Measurements from ENCODE around the gene CPEB3. TPM values are rescaled to one million over a fixed set of nuclear protein-coding genes. Genes with fewer than 3 reads are reported as not detected.

Gene CPEB3
- total RNA-seq, 1 experiment from 2014 or later = 1.0 TPM

DNA sequence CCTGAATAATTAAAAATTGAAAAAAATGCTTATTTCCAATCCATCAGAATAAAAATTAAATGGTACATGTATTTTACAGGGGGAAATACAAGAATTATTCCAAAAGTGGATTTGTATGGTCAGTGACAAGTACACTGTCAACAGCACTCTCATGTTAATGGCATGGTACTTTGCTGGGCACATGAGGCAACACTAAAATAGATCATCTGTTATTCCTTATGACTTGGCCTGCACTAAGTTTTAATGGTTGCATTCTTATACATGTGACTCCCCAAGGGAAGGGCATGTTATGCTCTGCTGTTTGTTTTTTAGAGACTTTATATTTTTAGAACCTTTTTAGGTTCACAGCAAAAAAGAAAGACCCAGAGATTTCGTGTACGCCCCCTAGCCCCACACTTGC, 128.3 kb downstream of the CPEB3 start:
- Histone ChIP-seq H3K56ac (ENCODE audit: insufficient read length, low read depth, low read length) (no peak overlapping the region), H3K79me1 (ENCODE audit: insufficient read depth, low read depth, low read length, poor library complexity, severe bottlenecking) (no peaks in the 10 kb centered on the region), H2BK120ac (ENCODE audit: low read depth, low read length, poor library complexity, severe bottlenecking) (no peak overlapping the region), H3K4me1 (ENCODE audit: insufficient read depth, low read length) (no peaks in the 10 kb centered on the region), H3K14ac (ENCODE audit: insufficient read depth, low read length) (no peak overlapping the region), H3K27me3 (ENCODE audit: insufficient read depth, low read length) (no peaks in the 10 kb centered on the region), H3K79me2 (ENCODE audit: insufficient read depth, low read length) (no peaks in the 10 kb centered on the region), H2AK5ac (ENCODE audit: insufficient read length, low read length) (no peak overlapping the region), H3K27ac (ENCODE audit: insufficient read length, low read depth, low read length) (no peak overlapping the region), H4K5ac (ENCODE audit: insufficient read length, low read depth, low read length) (no peak overlapping the region), H2BK20ac (ENCODE audit: low read depth, low read length, poor library complexity, severe bottlenecking) (no peak overlapping the region), H2AFZ (ENCODE audit: low read length) (no peak overlapping the region), H2BK5ac (ENCODE audit: insufficient read length, low read length) (no peak overlapping the region), H3K23me2 (ENCODE audit: insufficient read length, low read depth, low read length, poor library complexity, severe bottlenecking) (no peaks in the 10 kb centered on the region), H2BK15ac (ENCODE audit: low read depth, low read length) (no peak overlapping the region), H3K9ac (ENCODE audit: extremely low read depth, insufficient read length, low read length) (no peak overlapping the region), H4K8ac (replicated peaks; ENCODE audit: insufficient read length, low read depth, low read length) (no peak overlapping the region), H3K23ac (ENCODE audit: insufficient read length, low read depth, low read length) (no peak overlapping the region), H2BK12ac (ENCODE audit: insufficient read length, low read depth, low read length) (no peak overlapping the region), H3K4me2 (ENCODE audit: insufficient read depth, insufficient read length, low read length) (no peak overlapping the region), H4K20me1 (ENCODE audit: control insufficient read depth, insufficient read depth, insufficient read length) (no peaks in the 10 kb centered on the region), H4K91ac (ENCODE audit: insufficient read length, low read depth, low read length) (no peak overlapping the region), H3K9me3 (ENCODE audit: control insufficient read depth, low read depth, low read length) (no peaks in the 10 kb centered on the region), H3T11ph (ENCODE audit: low read length) (no peak overlapping the region), H3K18ac (ENCODE audit: insufficient read length, low read depth, low read length) (no peak overlapping the region), H3K4ac (ENCODE audit: low read depth, low read length) (no peak overlapping the region)
- no peak for DNase-seq
- TF ChIP-seq CTCF (conservative IDR thresholded peaks at IDR 0.05) = no peak
- peaks cover 0 to 4% of the 10 kb centered on the region in 2 experiments; a peak in 1 of 4 replicates for H3K4me1 Mint-ChIP-seq
- H3K36me3 Mint-ChIP-seq (ENCODE audit: insufficient read depth in 1 of 3, low read depth in 3 of 3) = peaks cover 0 to 4% (median 1%) of the 10 kb centered on the region in 3 experiments; a peak in 2 of 7 replicates
- whole genome bisulfite sequencing (ENCODE audit: extremely low coverage, insufficient read length, low lambda C conversion rate) = no CpG with 5 or more reads among the region's 2 CpGs
- no peaks in the 10 kb centered on the region for H3K27me3 Mint-ChIP-seq (ENCODE audit: low read depth)
- peaks cover 8 to 14% of the 10 kb centered on the region in 2 experiments; a peak in 3 of 5 replicates for H3K9me3 Mint-ChIP-seq
- no peak overlapping the region for H3K4me3 Mint-ChIP-seq
- no peak overlapping the region for H3K27ac Mint-ChIP-seq
